NCI-H2081 (cell line): ENCODE results near the gene SULT1A1.
A peak's percentile ranks its signal among the peaks of the same experiment; 100 is the strongest.
"Not testable (repeated sequence)": the region's sequence is repeated elsewhere in the genome, so short reads cannot be mapped to it uniquely, and the experiment has no call there.

Experiments used
- DNase-seq, 2 experiments: peaks; one replicate each; lab custom pipeline; 2025; lab: John Stamatoyannopoulos, UW

The SULT1A1 gene

DNA sequence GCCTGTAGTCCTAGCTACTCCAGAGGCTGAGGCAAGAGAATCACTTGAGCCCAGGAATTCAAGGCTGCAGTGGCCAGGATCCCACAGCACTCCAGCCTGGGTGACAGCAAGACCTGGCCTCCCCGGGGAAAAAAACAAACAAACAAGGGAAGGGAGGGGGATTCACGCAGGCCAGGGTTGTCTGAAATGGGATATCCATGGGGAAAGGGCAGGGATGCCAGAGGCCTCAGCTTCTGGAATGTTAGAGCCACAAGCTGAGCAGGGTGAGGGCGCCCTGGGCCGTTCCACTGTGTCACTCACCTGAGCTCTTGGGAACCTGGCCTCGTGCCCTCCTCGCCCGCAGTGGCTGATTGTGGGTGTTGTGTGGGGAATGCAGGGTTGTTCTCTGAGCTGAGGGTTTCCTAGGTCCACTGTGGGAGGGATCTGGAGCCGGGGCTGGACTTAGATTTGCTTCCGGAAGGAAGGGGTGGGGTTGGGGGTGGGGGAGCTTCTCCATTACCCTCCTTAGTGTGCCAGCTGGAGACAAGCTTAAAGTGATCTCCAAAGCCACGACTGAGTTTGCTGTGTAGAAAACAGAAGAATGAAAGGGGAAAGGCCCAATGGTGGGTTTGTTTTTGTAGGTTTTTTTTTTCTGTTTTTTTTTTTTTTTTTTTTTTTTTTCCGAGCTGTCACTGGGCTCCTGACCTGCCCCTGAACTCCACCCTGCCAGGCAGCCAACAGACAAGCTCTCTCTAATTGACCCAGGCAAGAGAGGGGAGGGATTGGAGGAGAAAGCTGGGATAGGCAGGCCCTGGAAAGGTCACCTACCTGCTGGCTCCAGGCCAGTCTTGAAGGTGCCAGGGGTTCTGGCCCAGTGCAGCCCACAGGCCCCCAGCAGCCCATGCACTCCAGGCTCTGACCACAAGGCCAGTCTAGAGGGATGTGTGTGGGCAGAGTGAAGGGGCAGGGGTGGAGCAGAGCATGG lies at the start of gene SULT1A1:
TSS of gene SULT1A1 (minus strand) at position 414 of the 964 bp plus-strand sequence. CDS start 1,189 bp downstream, outside the sequence.
- no peak for DNase-seq

DNA sequence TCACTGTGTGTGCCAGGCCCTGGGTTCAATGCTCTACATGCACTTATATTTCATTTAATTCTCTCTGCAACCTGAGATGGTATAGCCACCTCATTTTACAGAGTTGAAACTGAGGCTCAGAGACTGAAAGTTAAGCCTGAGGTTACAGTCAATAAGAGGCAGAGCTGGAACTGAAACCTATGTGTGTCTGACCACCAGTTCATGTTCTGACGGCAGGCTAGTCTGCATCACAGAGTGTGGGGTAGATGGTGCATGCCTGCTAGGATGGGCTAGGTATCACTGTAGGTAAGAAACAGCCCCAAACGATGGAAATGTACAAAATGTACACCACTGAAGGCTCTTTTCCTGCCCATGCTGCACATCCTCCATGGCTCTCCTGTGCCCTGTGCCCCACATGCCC lies 30.1 kb upstream of the SULT1A1 start:
- not testable (repeated sequence) for DNase-seq

DNA sequence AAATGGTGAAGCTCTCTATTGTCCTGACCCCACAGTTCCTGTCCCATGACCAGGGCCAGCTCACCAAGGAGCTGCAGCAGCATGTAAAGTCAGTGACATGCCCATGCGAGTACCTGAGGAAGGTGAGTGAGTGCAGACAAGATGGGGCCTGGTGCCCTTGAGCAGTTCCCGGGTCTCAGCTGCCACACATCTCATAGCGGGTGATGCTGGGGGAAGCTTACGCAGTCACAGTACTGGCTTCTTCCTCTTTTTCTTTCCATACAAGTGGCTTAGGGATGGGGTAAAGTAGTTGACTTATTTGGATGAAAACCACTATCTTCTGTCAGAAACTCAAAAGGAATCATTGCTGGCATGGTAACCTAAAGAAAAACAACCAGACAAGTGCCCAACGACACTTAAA lies 28.5 kb upstream of the SULT1A1 start:
- not testable (repeated sequence) for DNase-seq

DNA sequence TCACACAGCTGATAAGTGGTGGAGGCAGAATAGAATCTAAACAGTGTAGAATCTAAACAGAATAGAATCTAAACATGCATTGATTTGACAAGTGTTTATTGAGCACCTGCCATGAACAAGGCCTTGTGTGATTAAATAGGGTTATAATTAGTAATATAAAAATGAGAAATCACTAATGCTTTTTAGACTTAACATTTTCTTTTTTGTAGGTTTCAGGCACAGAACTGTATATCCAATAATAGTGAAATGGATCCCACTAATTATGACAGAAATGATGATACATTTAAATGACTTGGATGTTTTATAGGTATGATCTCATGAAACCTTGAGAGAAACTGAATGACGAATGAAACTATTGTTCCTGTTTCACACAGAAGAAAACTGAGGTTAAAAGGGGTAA lies 27.9 kb upstream of the SULT1A1 start, which contains the start of gene NPIPB8:
TSS of gene NPIPB8 (plus strand) at position 301 of the 400 bp plus-strand sequence. CDS start 296 bp downstream, outside the sequence.
- DNase-seq, result not testable (repeated sequence)

DNA sequence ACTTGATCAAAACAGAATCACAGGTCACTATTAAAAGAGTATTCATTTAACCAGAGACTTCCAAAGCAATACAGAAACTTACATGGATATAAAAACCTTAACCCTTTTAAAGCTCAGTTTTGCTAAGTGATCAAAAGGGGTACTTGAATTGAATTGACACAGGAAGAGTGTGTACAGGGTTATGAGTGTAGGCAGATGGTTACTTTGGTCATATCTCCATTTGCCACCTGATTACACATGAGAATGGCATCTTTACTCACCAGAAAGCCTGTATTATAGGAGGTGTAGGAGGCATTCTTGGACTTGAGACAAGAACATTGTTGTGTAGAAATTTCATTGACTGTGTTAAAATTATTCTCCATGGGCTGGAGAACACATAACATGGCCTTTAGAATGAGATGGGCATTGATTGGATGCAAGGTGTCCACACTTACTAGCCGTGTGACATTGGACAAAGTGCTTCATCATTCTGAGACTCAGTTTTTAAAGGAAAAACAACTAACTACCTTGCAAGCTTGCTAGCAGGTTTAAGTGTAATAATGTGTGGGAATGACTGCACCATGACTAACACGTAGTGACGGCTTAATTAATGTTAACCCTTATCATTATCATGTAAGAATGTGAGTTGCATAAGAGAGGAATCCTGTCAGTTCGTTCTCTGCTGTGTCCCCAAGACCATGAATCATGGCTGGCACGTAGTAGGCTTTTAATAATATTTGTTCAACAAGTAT lies 26.4 kb upstream of the SULT1A1 start:
- not testable (repeated sequence) for DNase-seq

DNA sequence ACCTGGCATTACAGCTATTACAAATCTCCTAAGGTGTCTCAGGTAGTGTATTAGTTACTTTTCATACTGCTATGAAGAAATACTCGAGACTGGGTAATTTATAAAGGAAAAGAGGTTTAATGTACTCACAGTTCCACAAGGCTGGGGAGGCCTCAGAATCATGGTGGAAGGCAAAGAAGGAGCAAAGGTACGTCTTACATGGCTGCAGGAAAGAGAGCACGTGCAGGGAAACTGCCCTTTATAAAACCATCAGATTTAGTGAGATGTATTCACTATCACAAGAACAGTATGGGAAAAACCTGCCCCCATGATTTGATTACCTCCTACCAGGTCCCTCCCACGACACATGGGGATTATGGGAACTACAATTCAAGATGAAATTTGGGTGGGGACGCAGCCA lies 21.1 kb upstream of the SULT1A1 start:
- not testable (repeated sequence) for DNase-seq

DNA sequence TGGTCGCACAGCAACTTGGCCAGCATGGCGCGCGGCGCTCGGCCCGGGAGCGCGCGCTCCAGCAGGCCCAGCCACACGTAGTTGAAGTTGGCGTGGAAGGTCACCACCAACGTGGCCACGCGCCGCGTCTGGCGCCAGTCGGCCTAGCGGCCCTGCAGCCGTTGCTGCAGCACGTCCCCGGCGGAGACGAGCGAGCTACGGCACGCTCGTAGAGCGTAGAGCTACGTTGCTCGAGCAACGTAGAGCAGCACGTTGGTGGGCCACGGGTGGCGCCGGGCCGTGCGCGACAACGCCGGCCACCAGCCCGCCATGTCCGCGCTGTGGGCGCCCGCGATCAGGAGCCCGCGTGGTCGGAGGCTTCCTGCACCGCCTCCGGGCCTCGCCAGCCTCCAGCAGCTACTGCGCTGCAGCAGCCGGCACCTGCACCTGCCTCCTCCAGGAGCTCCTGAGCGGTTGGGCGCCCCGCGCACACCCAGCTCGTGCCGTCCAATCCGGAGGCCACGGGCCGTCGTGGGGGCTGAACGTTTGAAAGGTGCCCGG lies 13.4 kb upstream of the SULT1A1 start:
- DNase-seq, result peak; percentile 87 to 93

DNA sequence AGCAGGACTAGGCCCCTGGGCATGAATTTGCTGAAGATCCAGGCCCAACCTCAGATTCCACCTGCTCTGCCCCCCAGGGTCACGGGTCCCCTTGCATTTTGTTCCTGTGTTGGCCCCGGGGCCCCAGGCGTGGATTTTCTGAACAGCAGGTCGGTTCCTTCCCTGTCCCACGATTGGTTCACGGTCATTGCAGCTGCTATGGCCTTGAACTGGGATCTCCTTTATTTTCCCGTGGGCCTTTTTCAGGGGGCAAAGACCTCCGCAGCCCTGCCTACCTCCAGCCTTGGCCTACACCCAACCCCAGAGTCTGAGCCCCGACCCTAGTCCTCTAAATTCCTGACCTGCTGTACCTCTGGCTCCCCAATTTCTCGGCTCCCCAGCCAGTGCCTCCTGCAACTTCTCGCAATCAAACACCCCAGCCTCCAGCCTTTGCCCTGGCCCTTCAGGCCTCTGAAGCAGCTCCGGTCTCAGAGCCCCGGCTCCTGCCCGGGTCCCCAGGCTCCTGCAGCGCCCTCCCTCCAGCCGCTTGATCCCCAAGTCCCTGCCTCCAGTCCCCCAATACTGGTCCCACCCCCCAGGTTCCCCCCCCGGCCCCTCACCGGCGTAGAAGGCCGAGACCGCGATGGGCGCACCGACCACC lies 12.8 kb upstream of the SULT1A1 start:
- DNase-seq, result not testable (repeated sequence)

DNA sequence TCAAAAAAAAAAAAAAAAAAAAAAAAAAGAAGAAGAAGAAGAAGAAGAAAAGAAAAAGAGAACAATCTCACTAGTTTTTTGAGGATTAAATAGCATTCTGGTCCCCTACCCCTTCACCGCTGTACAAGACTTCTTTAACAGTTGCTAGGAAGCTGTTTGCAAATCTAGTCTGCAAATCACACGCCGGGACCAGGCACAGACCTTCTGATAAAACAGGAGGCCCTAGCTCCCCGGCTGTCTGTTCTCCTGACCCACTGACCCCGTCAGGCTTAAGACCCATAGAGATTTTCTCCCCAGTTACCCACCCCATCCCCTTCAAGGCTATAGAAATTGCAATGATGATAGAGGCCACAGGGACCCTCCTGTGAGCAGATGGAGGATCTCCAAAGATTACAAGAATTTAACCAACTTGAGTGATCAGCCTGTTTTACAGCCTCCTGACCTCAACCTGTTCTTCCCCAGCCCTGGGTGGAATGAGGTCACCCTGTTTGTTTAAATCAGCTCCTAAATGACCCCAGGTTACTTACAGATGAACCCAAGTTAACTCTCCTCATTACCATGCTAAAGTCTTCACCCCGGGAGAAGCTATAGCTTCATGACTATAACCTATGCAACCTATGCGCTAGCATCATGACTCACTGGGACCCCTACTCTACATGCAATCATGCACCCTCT lies 11.8 kb upstream of the SULT1A1 start:
- DNase-seq, result no peak

DNA sequence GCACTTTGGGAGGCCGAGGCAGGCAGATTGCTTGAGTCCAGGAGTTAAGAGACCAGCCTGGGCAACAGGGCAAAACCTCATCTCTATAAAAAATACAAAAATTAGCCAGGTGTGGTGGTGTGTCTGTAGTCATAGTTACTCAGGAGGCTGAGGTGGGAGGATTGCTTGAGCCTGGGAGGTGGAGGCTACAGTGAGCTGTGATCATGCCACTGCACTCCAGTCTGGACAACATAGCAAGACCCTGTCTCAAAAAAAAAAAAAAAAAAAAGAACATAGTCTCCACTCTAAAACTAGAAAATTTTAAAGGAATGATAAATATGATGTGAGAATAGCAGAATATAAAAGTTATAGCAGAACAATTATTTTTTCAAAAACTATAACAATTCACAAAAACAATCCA lies 10.5 kb upstream of the SULT1A1 start:
- not testable (repeated sequence) for DNase-seq

DNA sequence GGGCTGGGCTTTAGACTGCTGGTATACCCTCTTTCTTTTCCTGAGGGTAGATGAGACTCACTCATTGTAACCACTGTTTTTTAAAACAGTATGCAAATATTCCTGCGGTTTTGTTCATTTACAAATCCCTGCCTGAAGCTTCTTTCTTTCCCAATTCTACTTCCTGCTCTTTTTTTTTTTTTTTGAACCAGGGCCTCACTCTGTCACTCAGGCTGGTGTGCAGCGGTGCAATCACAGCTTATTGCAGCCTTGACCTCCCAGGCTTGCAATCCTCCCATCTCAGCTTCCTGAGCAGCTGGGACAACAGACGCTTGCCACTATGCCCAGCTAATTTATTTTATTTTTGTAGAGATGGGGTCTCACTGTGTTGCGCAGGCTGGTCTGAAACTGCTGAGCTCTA lies 8.0 kb upstream of the SULT1A1 start:
- DNase-seq, result no peak

DNA sequence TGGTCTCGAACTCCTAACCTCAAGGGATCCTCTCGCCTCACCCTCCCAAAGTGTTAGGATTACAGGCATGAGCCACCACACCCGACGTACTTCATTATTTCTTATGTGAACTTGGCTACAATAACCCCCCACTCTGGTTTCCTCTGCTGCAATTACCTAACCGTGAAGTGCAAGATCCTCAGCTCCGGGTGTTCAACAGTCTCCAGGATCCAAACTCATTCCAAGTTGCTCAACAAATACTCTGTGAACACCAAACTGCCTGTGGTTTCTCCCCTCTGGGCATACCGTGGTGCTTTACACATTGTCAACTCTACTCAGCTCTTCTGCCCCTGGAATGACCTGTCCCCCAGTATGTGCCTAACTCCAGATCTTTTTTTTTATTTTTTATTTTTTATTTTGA lies 6.8 kb upstream of the SULT1A1 start:
- DNase-seq, result no peak

DNA sequence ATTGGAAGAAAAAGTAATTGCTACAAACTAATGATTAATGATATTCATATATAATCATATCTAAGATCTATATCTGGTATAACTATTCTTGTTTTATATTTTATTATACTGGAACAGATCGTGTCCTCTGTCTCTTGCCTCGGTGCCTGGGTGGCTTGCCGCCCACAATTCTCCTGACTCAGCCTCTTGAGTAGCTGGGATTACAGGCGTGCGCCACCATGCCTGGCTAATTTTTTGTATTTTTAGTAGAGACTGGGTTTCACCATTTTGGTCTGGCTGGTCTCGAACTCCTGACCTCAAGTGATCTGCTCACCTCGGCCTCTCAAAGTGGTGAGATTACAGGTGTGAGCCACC lies 6.4 kb upstream of the SULT1A1 start:
- DNase-seq, result not testable (repeated sequence)

DNA sequence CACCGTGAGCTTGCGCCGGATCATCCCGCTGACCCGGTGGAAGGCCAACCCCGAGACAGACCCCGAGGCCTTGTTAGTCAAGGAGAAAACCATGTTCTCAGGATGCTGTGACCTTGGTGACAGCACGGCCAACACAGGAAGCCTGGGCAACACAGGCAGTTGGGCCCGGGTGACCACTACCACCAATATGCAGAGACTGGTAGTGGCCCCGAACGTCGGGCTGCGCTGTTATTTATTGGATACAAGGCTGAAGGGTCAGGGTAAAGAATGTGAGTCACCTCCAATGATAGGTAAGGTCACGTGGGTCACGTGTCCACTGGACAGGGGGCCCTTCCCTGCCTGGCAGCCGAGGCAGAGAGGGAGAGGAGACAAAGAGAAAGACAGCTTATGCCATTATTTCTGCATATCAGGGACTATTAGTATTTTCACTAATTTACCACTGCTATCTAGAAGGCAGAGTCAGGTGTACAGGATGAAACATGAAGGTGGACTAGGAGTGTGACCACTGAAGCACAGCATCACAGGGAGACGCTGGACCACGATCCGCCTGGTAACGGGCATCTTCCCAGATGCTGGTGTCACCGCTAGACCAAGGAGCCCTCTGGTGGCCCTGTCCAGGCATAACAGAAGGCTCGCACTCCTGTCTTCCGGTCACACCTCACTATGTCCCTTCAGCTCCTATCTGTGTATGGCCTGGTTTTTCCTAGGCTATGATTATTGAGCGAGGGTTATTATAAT lies 5.8 kb upstream of the SULT1A1 start:
- peak in 1 of 2 experiments; percentile 31 for DNase-seq

DNA sequence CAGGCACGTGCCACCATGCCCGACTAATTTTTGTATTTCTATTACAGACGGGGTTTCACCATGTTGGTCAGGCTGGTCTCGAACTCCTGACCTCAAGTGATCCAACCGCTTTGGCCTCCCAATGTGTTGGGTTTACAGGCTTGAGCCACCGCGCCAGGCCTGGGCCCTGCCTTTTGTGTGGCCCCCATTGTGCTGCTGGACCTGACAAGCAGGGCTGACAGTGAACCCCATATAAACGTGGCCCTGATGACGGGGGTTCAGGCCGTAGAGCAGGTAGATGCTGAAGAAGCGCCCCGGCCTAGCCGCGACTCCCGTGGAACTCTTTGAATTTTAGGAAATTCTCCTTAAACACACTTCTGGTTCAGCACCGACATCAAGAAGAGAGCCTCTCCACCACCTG lies 4.7 kb upstream of the SULT1A1 start:
- not testable (repeated sequence) for DNase-seq

DNA sequence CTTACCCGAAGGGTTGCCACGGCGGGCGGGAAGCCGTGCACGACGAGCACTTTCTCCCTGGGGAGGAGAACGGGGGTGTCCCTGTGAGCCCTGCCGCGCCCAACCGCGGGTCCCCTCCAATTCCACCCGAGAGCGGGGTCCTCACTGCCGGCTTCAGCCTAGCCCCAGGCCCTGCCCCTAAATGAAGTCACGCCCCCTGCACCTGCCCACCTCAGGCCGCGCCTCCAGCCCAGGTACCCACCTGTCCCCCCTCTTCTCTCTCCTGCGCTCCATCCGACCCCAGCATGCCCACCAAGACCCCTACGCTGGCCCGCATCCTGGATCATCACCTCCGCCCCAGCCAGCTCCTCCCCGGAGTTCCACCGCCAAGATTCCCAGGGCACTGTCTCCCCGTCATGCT lies 4.1 kb upstream of the SULT1A1 start:
- not testable (repeated sequence) for DNase-seq

DNA sequence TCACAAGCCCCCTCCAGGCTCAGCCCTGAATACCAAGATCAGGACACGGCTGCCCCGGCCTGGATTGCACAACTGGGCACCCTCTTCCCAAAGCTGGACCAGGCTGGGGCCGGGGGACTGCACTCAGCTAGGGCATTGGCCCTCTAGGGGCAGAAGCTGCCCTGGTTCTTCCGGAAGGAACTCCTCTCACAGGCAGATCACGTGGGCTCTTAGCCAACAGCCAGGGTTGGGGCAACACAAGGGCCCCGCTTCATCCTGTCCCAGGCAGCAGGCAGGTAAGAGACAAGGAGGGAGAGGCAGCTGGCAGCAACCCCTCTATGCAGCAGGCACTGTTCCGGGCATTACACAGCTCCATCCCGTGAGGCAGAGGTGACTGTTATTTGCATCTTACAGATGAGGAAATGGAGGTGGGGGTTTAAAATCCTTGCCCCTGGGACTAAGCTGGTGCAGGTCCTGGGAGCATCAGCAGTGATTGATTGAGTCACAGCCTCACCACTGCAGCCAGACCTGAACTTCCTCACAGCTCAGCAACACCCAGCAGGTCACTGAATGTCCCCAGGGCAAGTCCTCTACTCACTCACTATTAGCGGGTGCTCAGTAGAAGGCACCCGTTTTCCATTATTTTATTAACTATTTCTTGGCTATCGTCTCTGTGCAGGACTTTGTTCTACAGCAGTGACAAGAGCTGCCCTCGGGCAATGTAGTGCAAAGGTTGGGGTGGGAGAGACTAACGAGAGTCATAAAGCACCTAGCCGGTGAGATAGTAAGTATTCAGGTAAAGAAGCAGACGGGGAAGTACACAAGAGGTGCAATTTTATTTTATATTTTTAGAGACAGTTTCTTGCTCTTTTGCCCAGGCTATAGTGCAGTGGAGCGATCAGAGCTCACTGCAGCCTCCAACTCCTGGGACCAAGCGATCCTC lies 2.8 kb upstream of the SULT1A1 start:
- DNase-seq, result not testable (repeated sequence)

DNA sequence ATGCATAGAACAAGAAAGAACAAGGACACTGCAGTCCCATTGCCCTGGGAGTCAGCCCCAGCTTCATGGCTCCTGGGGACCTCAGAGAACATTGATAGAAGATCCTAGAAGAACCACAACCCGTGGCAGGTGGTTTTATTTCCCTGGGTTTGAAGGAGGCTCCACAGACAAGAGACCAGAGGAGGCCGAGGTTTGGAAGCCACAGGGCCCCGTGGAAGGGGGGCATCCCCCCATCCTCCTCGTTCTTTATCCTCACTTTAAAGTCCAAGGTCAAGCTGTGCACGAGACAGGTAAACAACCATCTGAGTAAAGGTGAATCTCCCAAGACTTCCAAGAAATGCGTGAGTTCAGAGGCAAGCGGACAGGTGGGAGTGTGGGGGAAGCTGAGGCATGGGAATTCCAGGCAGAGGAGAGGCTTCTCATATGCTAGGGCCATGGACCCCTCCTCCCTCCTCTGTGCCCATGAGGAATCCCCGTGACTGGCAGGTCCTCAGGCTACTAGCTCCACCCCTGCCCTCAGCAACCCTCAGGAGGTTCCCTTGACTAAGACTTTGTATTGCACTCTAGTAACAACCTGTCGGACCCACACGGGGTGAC lies 849 bp upstream of the SULT1A1 start:
- DNase-seq, result no peak
